Hematopoietic multipotent progenitor cell treated with erythropoietin and hydrocortisone succinate and interleukin-3 and kit ligand, for 4 days (in vitro differentiated cells): ENCODE measurements around the gene ASB16.
A peak's percentile ranks its signal among the peaks of the same experiment; 100 is the strongest.

Experiments used
- DNase-seq: peaks from one replicate; pipeline ENCODE4 v3.0.0-alpha.2; 2015

The ASB16 gene

DNA sequence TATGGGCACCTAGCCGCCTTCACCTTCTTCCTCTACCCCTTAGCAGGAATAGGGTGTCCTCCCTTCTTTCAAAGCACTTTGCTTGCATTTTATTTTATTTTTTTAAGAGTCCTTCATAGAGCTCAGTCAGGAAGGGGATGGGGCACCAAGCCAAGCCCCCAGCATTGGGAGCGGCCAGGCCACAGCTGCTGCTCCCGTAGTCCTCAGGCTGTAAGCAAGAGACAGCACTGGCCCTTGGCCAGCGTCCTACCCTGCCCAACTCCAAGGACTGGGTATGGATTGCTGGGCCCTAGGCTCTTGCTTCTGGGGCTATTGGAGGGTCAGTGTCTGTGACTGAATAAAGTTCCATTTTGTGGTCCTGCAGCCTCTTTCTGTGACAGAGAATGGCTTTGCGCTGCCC lies 20.9 kb downstream of the ASB16 start:
- no peak for DNase-seq

DNA sequence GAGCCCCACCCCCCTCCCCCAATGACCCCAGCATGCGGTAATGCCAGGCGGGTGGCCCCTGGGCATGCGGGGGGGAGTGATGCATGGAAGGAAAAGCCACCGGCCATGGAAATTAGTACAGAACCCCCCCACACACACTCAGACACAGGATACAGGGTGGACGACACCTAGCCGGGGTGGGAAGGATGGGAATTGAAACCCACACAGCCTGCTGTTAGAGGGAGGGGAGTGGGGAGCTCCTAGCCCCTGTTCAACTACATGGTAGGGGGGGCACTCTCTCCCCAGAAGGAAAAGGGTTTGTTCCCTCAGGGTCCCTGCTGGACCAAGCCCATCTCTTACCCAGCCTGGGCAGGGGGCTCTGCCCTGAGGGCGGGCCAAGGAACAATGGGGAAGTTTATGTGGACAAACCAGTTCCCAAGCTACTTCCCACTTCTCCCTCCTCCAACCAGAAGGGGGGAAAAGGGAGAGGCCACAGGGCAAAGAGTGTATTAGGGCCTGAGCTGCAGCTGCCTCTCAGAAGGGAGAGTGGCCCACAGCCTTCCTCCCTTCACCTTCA lies 21.5 kb downstream of the ASB16 start:
- no peak for DNase-seq

DNA sequence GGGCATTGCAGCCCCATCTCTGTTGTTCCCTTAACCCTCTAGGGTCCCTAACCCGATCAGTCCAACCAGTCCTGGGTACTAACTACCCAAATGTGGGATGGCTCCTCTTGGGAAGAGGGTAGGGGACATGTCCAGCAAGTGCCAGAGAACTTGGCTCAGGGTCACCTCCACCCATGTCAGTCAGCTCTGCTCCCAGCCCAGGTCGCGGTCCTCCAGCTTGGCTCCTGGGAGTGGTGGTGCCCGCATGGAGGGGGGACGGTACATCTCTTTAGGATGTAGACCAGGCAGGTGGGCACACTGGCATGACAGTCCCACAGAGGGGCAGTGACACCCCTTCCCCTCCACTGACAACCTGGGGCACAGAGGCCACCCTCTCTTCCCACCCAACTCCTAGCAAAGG lies 22.2 kb downstream of the ASB16 start:
- no peak for DNase-seq

DNA sequence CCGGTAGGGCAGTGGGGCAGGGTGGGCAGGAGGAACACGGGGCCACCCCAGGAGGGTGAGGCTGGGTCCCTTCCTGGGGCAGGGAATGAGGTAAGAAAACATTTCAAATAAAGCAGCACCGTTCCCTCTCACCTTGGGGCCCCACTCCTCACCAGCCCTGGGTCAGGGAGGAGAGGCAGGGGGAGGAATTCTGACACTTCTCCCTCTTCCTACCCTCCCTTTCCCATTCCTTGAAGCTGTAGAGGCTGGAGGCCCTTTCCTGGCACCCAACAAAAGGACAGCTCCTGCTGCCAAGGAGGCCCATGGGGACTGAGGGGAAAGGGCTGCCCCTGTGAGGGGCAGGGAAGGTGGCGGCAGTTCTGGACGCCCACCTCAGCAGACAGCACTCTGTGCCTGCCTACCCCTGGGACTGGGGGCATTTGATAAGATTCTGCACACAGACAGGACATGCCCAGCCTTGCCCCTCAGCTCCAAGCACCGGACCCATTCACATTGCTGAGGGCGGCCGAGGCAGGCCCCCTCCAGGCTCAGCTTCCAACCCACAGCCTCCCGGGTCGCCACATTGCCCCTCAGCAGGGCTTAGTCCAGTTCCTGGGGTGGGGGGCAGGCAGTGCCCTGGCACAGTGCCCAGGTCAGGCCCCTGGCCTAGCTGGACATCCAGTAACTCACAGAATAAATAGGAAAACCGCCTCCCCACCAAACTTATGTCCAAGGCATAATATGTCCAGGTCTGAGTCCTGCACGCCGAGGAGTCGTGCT lies 23.0 kb downstream of the ASB16 start:
- DNase-seq: no peak

DNA sequence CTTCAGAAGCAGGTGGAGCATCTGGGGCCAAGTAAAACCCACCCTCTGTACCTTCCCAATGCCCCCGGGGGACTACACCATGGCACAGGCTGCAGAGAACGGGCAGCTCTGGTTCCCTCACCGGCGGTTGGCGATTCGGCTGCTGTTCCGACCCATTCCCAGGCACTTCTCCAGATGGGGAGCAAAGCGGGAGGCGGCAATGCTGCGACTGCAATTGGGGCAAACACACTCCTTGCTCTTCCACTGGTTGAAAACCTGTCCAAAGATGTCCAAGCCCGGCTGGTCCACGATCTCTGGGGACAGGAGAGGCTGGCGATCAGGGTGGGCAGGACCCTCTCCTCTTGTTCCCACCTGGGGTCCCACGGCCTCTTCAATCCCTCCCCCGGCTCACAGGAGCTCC lies 26.6 kb downstream of the ASB16 start:
- no peak for DNase-seq

DNA sequence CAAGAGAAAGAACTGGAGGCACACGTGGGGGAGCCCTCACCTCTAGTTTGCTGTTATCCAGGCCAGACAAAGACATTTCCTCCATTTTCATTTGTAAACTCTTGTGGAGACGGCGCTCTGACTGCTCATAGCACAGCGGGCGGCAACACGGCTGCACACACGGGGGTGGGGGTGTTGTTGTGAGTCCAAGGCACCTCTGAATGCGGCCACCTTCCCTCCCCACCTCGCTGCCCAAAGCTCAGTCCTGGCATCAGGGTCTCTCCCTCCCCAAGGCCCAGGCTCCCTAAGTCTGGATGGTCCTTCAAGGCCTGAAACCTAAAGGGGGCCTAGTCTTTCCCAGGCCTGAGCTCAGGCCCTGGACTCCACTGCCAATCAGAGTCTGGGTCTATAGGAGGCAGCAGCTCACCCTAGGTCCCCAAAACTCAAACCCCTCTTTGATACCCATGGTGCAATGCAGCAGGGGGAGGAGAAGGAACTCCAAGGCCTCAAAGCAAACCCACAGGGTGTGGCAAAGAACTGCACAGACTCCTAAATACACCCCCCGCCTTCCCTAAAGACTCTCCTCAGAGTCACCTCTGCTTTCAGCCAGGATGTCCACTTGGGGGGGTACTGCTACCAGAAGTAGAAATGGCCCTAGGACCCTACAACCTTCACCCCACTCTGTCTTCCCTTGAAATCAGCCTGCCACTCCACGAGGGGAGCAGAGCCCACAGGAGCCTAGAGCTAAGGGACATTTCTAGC lies 27.6 kb downstream of the ASB16 start:
- peak; percentile 98 for DNase-seq

DNA sequence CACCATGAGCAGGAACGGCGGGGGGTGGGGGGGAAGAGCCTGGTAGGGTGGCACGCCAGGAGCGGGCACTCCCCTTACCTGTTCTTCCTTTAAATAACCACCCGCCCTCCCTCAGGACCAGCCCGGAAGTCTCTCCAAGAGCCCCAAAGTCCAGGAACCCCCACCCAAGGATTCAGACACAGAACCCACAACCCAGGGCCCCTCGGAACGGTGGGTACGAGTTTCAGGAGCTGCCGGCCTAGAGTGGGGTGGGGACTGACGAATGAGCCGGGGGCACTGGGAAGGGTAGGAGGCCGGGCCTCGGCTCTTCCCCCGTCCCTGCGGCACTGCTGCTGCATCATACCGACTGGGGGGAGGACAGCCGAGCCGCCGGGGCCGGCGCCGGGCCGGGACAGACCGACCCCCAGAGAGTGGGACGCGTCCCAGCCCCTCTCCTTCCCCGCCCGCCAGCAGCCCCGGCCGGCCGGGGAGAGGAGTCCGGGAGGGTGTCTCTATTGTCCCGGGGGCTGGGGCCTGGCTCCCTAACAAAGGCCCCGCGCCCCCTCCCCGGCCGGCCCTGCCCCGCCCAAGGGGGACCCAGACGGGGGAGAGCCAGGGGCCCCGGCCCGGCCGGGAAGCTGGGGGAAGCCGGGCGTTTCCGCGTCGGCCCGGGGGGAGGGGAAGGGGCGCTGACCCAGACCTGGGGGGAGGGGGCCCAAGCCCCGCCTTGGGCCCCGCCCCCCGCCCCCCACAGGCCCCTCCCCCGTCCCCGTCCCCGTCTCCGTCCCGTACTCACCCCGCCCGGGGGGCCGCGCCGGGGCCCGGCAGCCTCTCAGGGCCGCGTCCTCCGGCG lies 28.4 kb downstream of the ASB16 start:
- peak; percentile 79 for DNase-seq

DNA sequence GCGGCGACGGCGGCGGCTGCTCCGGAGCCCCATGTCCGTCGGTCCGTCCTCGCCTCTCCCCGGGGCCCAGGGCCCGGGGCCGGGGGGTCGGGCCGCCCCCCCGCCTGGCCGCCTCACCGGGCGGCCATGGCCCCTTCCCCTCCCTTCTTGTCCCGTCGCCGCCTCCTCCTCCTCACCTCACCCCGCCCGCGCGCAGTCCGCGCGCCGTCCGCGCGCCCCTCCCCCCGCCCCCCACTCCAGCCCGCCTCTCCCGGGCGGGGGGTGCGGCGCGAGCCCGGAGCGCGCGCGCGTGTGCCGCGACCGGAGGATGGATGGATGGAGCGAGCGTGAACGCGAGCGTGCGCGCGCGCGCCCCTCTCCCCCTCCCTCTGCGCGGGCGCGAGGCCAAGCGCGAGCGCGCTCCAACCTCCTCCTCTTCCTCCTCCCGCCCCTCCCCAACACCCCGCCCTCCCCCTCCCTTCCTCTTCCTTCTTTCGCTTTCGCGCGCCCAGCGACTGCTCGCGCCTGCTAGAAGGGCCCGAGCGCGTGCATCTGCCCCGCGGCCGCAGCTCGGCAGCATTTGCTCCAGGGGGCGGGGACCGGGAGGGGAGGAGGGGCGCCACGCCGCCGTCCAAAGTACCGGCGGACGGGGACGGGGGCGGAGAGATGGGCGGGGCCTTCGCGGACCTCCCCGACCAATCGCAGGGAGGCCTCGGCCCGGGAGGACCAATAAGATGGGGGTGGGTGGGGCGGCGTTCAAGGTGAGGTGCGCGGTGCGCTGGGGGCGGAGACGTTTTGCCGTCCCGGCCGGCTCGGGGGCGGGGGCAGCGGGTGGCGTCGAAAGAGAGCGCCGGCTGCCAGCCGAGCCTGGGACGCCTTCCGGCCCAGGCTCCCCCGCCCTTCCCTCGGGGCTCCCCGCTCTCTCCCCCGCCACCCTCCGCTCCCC lies 29.3 kb downstream of the ASB16 start, which contains the start of gene ATXN7L3:
TSS of gene ATXN7L3 (minus strand) at position 332 of the 925 bp plus-strand sequence. CDS start 1,814 bp downstream, outside the sequence.
- peak; percentile 100 for DNase-seq

DNA sequence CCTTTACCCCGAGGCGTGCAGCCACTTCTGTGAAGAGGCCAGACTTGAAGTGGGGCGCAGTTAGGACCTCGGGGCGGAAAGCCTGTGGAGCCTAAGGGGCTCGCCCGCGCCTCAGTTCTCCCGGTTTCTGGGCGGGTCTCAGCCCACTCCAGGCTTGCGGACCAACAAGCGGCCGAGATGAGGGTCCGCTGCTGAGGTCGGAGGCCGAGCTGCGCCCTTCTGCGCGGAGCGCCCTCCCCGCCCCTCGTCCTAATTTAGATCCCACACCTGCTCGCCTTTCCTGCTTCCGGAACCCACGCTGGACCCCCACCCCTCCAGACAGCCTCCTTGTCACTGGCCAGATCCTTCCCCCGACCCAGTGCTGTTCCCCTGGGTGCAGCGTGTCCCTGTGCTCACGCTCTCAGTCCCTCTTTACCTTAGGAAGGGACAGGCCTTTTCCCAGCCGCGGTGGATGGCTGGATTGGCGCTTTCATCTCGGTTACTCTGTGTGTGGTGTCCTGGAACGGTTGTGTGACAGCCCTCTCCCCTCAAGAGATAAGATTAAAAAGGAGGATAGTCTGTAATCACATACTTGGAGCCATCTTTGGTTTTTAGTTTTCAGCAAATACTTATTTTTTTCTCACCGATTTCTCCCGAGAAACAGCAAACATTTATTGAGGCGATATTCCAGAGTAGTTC lies 30.1 kb downstream of the ASB16 start:
- DNase-seq: no peak

DNA sequence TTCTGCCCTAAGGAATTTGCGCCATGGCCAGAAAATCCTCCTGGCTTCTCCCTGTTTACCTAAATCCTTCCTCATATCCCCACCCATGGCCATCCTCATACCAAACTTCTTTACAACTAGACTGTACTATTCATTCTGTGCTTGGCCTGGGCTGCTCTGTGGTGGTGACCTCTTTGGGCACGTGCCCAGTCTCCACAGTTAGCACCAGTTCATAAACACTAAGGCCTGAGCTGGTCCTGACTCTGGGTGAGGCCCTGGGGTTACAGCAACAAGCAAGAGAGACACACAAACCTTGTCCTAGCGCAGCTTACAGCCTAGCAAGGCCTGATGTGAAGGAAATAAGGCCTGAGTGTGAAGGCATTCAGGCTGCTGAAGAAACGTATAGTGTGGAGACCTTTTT lies 32.3 kb downstream of the ASB16 start:
- DNase-seq: no peak

DNA sequence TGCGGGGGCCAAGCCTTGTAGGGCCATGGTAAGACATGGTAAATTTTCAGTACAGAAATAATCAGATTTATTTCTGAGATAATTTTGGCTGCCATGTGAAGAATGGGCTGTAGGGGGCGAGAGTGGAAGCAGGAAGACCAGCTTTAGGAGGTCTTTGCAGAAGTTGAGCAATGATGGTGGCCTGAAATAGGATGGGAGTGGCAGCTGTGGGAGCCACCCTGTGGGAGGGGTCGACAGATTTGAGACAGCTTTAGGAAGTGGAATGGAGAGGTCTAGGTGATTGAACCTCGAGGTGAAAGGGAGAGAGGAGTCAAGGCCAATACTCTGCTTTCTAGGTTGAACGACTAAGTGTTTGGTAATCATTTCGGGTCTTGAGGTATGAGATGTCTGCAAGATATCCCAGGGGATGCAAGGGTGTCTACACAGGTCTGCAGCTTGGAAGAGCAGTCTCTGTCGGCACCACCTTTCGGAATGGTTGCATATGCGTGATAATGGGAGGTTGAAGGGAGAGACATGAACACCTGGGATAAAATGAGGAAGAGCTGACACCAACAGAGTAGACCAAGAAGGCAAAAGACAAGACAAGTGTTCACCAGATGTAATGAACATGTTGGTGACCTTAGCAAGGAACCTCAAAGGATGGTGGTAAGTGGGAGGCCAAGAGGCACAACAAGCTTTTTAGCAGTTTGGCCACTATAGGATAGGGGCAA lies 33.4 kb downstream of the ASB16 start:
- DNase-seq: peak; percentile 93

DNA sequence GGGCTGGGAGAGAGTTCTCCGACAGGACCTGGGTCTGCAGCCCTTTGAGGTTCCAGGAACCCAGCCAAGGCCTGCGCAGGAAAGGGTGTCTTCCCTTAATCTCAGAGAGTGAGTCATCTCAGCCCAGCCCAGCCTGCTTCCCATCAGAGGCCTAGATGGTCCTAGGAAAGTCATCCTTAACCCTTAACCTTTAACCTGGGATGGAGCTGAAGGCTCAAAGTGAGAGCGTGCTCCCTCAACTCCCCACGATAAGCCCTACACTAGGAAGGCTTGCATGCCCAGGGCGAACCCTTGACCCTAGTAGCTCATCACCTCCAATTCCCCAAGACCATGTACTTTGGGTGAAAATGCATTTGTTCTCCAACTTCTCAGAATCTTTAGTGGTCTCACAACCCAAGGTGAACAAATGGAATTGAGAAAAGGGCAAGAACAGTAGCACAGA lies 34.0 kb downstream of the ASB16 start:
- DNase-seq: peak; percentile 60

DNA sequence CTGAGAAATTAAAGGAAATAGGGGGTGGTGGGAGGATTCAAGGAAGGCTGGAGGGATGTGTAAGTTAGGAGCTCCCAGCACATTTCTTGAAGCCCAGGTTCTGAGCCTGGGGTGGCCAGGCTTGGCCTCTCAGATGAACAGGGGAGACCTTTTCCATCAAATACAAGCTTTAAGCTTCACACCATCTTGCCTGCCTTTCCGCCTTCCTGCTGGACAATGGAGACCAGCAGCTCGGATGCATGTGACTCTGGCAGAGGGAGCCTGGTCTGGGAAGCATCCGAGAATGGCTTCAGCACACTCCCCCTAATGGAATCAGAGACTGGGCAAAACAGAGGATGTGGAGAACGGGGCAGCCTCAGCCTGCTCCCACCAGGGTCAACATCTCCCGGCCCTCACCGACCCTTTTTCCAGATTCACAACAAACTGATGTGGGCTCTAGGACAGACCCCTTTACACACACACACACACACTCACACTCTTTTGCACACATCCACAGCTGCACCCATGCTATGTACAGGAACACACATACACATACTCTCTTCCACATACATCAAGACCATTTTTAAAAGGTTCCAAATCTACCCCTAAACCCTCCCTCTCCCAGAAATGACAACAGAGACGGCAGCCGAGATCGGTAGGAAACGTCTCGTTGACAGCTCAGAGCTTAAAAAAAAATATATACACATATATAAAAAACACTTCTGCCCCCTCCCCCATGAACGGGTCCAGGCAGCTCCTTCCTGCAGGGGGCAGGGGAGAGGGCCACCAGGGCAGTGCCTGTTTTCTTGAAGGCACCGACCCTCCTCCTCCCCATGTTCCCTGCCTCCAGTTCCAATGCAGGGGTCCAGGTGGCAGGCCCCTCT lies 35.7 kb downstream of the ASB16 start:
- DNase-seq: peak; percentile 56

DNA sequence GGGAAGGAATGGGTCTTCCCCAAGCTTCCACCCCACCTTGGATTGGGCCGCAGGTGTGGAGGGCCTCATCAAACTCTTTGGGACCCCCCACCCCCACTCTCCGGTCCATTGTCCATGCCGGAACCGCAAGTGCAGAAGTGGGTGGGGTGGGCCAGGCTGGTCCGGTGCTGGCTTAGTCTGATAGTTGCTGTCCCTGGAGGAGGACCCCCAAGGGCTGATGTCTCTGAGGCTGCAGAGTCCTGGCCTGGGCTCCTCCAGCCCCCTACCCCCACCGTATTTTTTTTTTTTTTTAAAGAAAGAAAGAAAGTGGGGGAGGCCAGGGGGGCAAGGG lies 36.3 kb downstream of the ASB16 start:
- DNase-seq: no peak

DNA sequence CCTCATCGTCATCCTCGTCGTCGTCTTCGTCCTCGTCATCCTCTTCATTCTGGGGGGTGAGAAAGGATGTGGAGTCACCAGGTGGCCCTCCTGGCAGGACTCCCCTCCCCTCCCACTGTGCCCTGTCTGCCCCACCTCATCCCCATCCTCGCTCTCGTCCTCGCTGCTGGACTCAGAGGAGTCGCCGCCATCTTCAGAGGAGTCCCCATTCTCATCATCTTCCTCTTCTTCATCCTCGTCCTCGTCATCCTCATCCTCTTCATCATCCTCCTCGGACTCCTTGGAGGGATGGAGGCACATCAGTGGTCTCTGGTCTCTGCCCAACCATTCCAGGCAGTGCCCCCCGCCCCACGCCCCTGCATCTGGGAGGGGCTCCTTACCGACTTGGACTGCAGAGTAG lies 36.8 kb downstream of the ASB16 start:
- DNase-seq: no peak

DNA sequence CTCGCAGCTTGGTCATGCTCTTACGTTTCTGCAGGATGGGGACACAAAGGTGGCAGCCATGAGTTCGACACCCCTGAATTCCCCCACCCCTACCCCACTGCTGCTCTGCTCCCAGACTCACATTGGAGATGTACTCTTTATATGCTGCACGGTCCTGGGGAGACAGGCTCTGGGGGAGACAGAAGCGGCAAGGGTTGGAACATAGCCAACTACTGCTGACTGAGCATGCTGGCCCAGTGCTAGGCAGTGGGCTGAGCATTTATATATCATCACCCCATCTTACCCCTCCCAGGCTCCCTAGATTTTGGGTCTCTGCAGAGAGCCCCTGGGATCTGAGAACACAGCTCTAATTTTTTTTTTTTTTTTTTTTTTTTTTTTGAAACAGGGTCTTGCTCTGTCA lies 37.2 kb downstream of the ASB16 start:
- DNase-seq: peak; percentile 33

DNA sequence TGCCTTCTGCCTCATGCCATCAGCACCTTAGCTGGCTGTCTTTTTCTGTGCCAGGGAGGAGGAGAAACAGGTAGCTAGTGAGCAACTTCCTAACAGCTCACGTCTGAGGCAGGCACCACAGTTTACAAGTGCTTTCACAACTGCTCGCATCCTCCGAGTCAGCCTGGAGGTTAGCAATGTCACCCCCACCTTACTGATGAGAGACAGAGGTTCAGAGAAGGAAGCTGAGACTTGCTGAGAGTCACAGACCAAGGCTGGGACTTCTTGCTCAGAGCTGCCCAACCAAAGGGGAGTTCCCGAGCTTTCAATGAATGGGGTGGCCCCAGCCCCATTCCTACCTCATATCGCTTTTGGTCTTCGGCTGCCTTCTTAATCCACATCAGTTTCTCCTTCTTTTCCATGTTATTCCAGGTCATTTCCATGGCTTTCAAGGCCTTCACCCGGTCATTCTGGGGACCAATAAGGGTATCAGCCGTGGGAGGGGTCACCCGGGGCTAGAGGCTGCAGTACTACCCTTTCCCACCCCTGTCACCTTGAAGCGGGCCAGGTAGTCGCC lies 39.4 kb downstream of the ASB16 start:
- no peak for DNase-seq

DNA sequence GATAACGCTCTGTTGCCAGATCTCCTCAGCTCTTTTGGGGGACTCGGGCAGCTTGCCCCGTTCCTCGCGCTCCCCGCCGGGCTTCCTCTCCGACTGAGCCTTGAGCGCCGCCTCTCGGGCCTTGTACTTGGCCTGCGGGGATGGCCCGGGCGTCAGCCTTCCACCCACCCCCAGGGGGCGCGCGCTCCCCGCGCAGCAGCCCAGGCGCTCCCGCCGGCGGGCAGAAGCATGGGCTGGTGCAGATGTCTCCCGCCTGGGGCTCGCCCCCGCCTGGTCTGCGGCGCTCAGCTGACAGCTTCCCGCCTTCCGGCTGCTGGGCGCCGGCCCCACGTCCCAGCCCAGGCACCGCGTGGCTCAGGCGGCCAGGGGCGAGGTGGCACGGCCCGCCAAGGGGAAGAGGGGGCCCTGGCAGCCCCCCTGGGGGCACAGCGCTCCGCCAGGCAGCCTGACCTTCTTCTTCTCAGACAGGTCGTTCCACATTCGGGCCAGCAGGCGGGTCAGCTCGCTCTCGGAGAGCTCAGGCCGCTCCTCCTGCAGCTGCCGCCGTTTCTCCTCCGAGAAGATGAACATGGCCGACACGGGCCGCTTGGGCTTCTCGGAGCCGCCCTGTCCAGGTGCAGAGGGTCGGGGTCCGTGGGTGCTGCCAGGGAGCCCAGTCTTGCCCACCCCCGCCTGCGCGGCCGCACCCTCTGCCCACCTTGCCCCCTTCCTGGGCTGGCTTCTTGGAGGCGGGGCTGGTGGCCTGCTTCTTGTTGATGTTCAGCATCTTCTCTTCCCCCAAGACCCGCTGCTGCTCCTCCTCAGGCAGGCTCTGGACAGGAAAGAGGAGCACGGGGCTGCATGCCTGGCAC lies 40.1 kb downstream of the ASB16 start:
- peak; percentile 96 for DNase-seq
